Measurements from ENCODE around the gene ATF4. TPM values are rescaled to one million over a fixed set of nuclear protein-coding genes. Genes with fewer than 3 reads are reported as not detected.

The ATF4 gene
- total RNA-seq, 1 donor = 590 TPM

GRCh38 chr22:39522567-39523300 lies 2.4 kb downstream of the ATF4 start:
- peaks cover 32% of the 10 kb centered on the region for H3K4me1 ChIP-seq (ENCODE audit: insufficient read depth, low read length)
- H3K4me2 ChIP-seq (ENCODE audit: insufficient read depth, low read length) = peak overlapping the region; percentile 98
- peak overlapping the region; percentile 66 for H3K27ac ChIP-seq (ENCODE audit: low read depth, low read length)
- H2AFZ ChIP-seq (ENCODE audit: low read length) = no peak overlapping the region
- no peak for TF ChIP-seq CTCF (IDR thresholded peaks at IDR 0.05; ENCODE audit: extremely low read depth, low read depth, low read length)
- H3K9me3 ChIP-seq (ENCODE audit: low read depth, low read length) = no peaks in the 10 kb centered on the region
- H3K79me2 ChIP-seq (ENCODE audit: insufficient read depth, low read length) = peaks cover 45% of the 10 kb centered on the region
- H3K4me3 ChIP-seq (ENCODE audit: insufficient read depth, low read length) = peak overlapping the region; percentile 97
- H4K20me1 ChIP-seq (ENCODE audit: insufficient read depth, low read length) = peaks cover 53% of the 10 kb centered on the region
- no peaks in the 10 kb centered on the region for H3K27me3 ChIP-seq (ENCODE audit: insufficient read depth, low read length)
- H3K36me3 ChIP-seq (ENCODE audit: insufficient read depth, low read length) = peaks cover 41% of the 10 kb centered on the region
- peak; percentile 92 for DNase-seq (ENCODE audit: insufficient read length, low spot score, missing footprints)

- no peak overlapping the region for H2AFZ ChIP-seq (ENCODE audit: low read length)
- H3K9me3 ChIP-seq (ENCODE audit: low read depth, low read length) = no peaks in the 10 kb centered on the region
- DNase-seq (ENCODE audit: insufficient read length, low spot score, missing footprints) = peak; percentile 30
- no peaks in the 10 kb centered on the region for H3K27me3 ChIP-seq (ENCODE audit: insufficient read depth, low read length)
- no peak for TF ChIP-seq CTCF (IDR thresholded peaks at IDR 0.05; ENCODE audit: extremely low read depth, low read depth, low read length)
- H3K36me3 ChIP-seq (ENCODE audit: insufficient read depth, low read length) = peaks cover 54% of the 10 kb centered on the region
- H3K79me2 ChIP-seq (ENCODE audit: insufficient read depth, low read length) = peaks cover 49% of the 10 kb centered on the region
- no peak overlapping the region for H3K4me2 ChIP-seq (ENCODE audit: insufficient read depth, low read length)
- peaks cover 67% of the 10 kb centered on the region for H4K20me1 ChIP-seq (ENCODE audit: insufficient read depth, low read length)
- peaks cover 20% of the 10 kb centered on the region for H3K4me1 ChIP-seq (ENCODE audit: insufficient read depth, low read length)
- no peak overlapping the region for H3K4me3 ChIP-seq (ENCODE audit: insufficient read depth, low read length)
- no peak overlapping the region for H3K27ac ChIP-seq (ENCODE audit: low read depth, low read length)
Observed at GRCh38 chr22:39524089-39524752, 3.9 kb downstream of the ATF4 start.

- no peak overlapping the region for H2AFZ ChIP-seq (ENCODE audit: low read length)
- H3K4me1 ChIP-seq (ENCODE audit: insufficient read depth, low read length) = peaks cover 20% of the 10 kb centered on the region
- H3K4me3 ChIP-seq (ENCODE audit: insufficient read depth, low read length) = no peak overlapping the region
- peaks cover 61% of the 10 kb centered on the region for H3K36me3 ChIP-seq (ENCODE audit: insufficient read depth, low read length)
- H3K4me2 ChIP-seq (ENCODE audit: insufficient read depth, low read length) = no peak overlapping the region
- H4K20me1 ChIP-seq (ENCODE audit: insufficient read depth, low read length) = peaks cover 75% of the 10 kb centered on the region
- DNase-seq (ENCODE audit: insufficient read length, low spot score, missing footprints) = peak; percentile 82
- H3K9me3 ChIP-seq (ENCODE audit: low read depth, low read length) = no peaks in the 10 kb centered on the region
- H3K27ac ChIP-seq (ENCODE audit: low read depth, low read length) = no peak overlapping the region
- peaks cover 57% of the 10 kb centered on the region for H3K79me2 ChIP-seq (ENCODE audit: insufficient read depth, low read length)
- H3K27me3 ChIP-seq (ENCODE audit: insufficient read depth, low read length) = no peaks in the 10 kb centered on the region
- no peak for TF ChIP-seq CTCF (IDR thresholded peaks at IDR 0.05; ENCODE audit: extremely low read depth, low read depth, low read length)
Observed at GRCh38 chr22:39524753-39525657, 4.6 kb downstream of the ATF4 start.

Data from osteoblast (primary cell).